Neural progenitor cell (in vitro differentiated cells): ENCODE measurements around the gene NEDD8. TPM values are rescaled to one million over a fixed set of nuclear protein-coding genes. Genes with fewer than 3 reads are reported as not detected.

ENCODE experiments used
- DNase-seq: peaks from one replicate; pipeline ENCODE4 v3.0.0-alpha.2; 2016; ENCODE audit warnings: low spot score
- H2AFZ ChIP-seq: fragments of 200-600 bp; sonication (generic); replicated peaks from 2 replicates; pipeline ENCODE4 v1.6.1; 2016; ENCODE audit warnings: antibody characterized with exemption
- H3F3A ChIP-seq: fragments of 200-600 bp; sonication (generic); 2 replicates; pipeline ENCODE4 v1.6.1; 2016; ENCODE audit warnings: antibody characterized with exemption, low read depth
- H3K27ac ChIP-seq: fragments of 200-600 bp; sonication (generic); 2 replicates; pipeline ENCODE4 v1.5.1; 2016; ENCODE audit warnings: mild to moderate bottlenecking
- H3K27me3 ChIP-seq: fragments of 200-600 bp; sonication (generic); 2 replicates; pipeline ENCODE4 v1.6.1; 2016; ENCODE audit warnings: mild to moderate bottlenecking, moderate library complexity
- H3K36me3 ChIP-seq: fragments of 200-600 bp; sonication (generic); 2 replicates; pipeline ENCODE4 v1.5.1; 2016
- H3K4me1 ChIP-seq: fragments of 200-600 bp; sonication (generic); 2 replicates; pipeline ENCODE4 v1.6.1; 2016; ENCODE audit warnings: mixed run types
- H3K4me2 ChIP-seq: fragments of 200-600 bp; sonication (generic); 2 replicates; pipeline ENCODE4 v1.6.1; 2016
- H3K4me3 ChIP-seq: fragments of 200-600 bp; sonication (generic); 2 replicates; pipeline ENCODE4 v1.5.1; 2016
- H3K79me2 ChIP-seq: fragments of 200-600 bp; sonication (generic); 2 replicates; pipeline ENCODE4 v1.6.1; 2016; ENCODE audit warnings: low read depth
- H3K9ac ChIP-seq: fragments of 200-600 bp; sonication (generic); 2 replicates; pipeline ENCODE4 v1.6.1; 2016
- H3K9me3 ChIP-seq: fragments of 200-600 bp; sonication (generic); 2 replicates; pipeline ENCODE4 v1.5.1; 2016; ENCODE audit warnings: low read depth
- H4K20me1 ChIP-seq: fragments of 200-600 bp; sonication (generic); 2 replicates; pipeline ENCODE4 v1.6.1; 2016; ENCODE audit warnings: low read depth
- H3K27ac Mint-ChIP-seq: 3 replicates; pipeline ENCODE4 v1.8.0; 2021; ENCODE audit warnings: mixed read lengths
- H3K27me3 Mint-ChIP-seq: 2 replicates; pipeline ENCODE4 v1.8.0; 2022; ENCODE audit warnings: low read depth, mild to moderate bottlenecking, inconsistent platforms, moderate library complexity, mixed read lengths; ENCODE audit not compliant: insufficient read depth
- H3K36me3 Mint-ChIP-seq: 3 replicates; pipeline ENCODE4 v1.8.0; 2021; ENCODE audit warnings: mixed read lengths
- H3K4me1 Mint-ChIP-seq: 3 replicates; pipeline ENCODE4 v1.8.0; 2021; ENCODE audit warnings: mixed read lengths
- H3K4me3 Mint-ChIP-seq: 3 replicates; pipeline ENCODE4 v1.8.0; 2021; ENCODE audit warnings: mild to moderate bottlenecking, moderate library complexity, mixed read lengths
- H3K9me3 Mint-ChIP-seq: 3 replicates; pipeline ENCODE4 v1.8.0; 2020; ENCODE audit warnings: mixed read lengths
- EZH2 ChIP-seq: fragments of 200-600 bp; sonication (generic); IDR thresholded peaks from 2 replicates; pipeline ENCODE4 v1.6.1; 2017; ENCODE audit warnings: antibody characterized with exemption, mild to moderate bottlenecking, moderate library complexity
- EZH2phosphoT487 ChIP-seq: fragments of 200-600 bp; sonication (generic); IDR thresholded peaks from 2 replicates; pipeline ENCODE4 v1.6.1; 2017; ENCODE audit warnings: antibody characterized with exemption
- total RNA-seq: library from RNA; depleted of rRNA; stranded (reverse); fragments of >200 nt; gene quantifications from 2 replicates; pipeline ENCODE4 v1.2.3, GENCODE V29; 2015; ENCODE audit warnings: low replicate concordance
- TF ChIP-seq, protein P1 (sequence below): fragments of 200-600 bp; sonication (generic); IDR thresholded peaks from 2 replicates; pipeline ENCODE4 v1.5.1; 2017; ENCODE audit warnings: antibody characterized with exemption, mild to moderate bottlenecking

The NEDD8 gene
- total RNA-seq, 1 donor from 2014 or later, result 220 TPM

DNA sequence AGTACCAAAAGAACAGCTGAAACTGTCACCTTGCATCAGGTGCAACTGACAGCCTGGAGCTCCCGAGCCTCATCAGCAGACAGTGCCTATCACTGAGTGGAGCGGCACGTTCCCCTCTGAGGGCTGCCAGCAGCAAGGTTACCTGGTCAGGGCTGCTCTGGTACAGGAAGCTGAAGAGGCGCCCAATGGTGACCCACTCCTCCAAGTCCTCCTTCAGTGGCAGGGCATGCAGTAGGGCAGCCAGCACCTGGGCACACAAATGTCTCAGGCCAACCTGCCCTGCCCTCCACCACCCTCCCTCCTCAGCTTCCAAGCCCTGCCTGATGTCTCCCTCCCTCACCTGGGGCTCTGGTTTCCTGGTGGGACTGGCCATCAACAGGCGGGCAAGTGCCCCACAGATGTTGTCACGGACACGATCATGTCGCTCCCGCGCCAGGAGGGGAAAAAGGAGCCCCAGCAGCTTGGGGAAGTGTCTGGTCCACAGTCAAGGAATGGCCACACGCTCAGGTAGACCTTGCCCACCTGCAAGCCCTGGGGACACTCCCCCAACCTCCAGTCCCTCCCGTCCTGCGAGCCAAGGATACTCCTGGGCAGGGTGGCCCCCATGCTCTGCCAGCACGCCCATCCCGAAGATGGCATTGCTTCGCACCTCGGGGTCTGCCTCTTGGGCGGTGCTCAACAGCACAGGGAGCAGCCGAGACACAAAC, 50.6 kb downstream of the NEDD8 start:
- Histone ChIP-seq H4K20me1 (peaks cover 14% of the 10 kb centered on the region), H3K4me1 (no peaks in the 10 kb centered on the region), H3K27me3 (no peaks in the 10 kb centered on the region), H3K4me3 (no peak overlapping the region), H3K4me2 (no peak overlapping the region), H3K36me3 (no peaks in the 10 kb centered on the region), H3K27ac (no peak overlapping the region), H3K9ac (no peak overlapping the region), H3K79me2 (no peaks in the 10 kb centered on the region), H3K9me3 (no peaks in the 10 kb centered on the region), H2AFZ (no peak overlapping the region), H3F3A (peaks cover 4% of the 10 kb centered on the region)
- H3K36me3 Mint-ChIP-seq, result peaks cover 22% of the 10 kb centered on the region
- no peaks in the 10 kb centered on the region for H3K9me3 Mint-ChIP-seq
- TF ChIP-seq EZH2, result no peak
- TF ChIP-seq, protein P1, sequence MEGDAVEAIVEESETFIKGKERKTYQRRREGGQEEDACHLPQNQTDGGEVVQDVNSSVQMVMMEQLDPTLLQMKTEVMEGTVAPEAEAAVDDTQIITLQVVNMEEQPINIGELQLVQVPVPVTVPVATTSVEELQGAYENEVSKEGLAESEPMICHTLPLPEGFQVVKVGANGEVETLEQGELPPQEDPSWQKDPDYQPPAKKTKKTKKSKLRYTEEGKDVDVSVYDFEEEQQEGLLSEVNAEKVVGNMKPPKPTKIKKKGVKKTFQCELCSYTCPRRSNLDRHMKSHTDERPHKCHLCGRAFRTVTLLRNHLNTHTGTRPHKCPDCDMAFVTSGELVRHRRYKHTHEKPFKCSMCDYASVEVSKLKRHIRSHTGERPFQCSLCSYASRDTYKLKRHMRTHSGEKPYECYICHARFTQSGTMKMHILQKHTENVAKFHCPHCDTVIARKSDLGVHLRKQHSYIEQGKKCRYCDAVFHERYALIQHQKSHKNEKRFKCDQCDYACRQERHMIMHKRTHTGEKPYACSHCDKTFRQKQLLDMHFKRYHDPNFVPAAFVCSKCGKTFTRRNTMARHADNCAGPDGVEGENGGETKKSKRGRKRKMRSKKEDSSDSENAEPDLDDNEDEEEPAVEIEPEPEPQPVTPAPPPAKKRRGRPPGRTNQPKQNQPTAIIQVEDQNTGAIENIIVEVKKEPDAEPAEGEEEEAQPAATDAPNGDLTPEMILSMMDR, result no peak
- TF ChIP-seq EZH2phosphoT487, result no peak
- no peak overlapping the region for H3K27ac Mint-ChIP-seq
- peaks cover 3% of the 10 kb centered on the region for H3K27me3 Mint-ChIP-seq
- DNase-seq, result no peak
- H3K4me1 Mint-ChIP-seq, result no peaks in the 10 kb centered on the region
- no peak overlapping the region for H3K4me3 Mint-ChIP-seq

DNA sequence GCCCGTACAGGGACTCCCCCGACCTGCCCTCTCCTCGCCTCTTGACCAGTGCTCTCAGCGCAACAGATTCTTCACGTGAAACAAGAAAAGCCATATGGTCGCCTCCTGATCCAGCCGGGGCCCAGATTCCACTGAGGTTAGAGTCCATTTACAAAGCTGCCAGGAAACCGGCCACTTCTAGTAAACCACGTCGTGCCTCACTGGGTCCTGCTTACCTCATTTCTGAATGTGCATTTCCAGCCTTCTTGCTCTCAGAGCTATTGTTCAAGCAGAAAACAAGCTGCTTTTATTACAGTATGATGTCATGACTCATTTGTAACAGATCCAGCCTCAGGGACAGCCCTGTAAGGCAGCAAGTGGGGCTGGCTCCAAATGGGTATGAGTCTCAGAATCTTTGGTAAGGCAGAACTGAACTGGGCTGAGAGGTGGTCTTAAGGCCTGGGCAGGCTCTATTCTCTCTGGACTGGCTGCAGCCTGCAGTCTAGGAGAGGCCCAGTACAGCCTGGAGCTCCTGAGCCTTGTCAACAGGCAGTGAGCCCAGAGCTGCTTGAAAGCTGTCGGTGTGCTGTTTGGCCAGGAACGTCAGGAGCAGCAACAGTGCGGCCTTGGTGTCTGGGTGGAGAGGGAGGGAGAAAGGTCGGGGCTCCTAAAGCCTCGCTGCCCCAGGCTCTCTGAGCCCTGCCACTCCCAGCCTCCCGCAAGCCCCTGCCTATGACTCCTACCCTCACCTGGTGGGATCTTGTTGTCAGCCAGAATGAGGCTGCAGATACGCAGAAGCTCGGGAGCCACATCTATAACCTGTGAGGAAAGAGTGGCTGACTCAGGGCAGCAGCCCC, 52.0 kb downstream of the NEDD8 start:
- no peaks in the 10 kb centered on the region for H3K4me1 ChIP-seq
- Mint-ChIP-seq H3K4me1 (no peaks in the 10 kb centered on the region), H3K27ac (no peak overlapping the region), H3K27me3 (peaks cover 3% of the 10 kb centered on the region), H3K36me3 (peaks cover 21% of the 10 kb centered on the region), H3K4me3 (peak overlapping the region; percentile 4), H3K9me3 (no peaks in the 10 kb centered on the region)
- peaks cover 14% of the 10 kb centered on the region for H4K20me1 ChIP-seq
- no peak for DNase-seq
- H3K27ac ChIP-seq, result no peak overlapping the region
- no peak overlapping the region for H3K4me3 ChIP-seq
- H3K9ac ChIP-seq, result no peak overlapping the region
- TF ChIP-seq EZH2 (no peak), EZH2phosphoT487 (no peak)
- TF ChIP-seq, protein P1, result no peak
- no peaks in the 10 kb centered on the region for H3K36me3 ChIP-seq
- H3K9me3 ChIP-seq, result no peaks in the 10 kb centered on the region
- no peak overlapping the region for H3K4me2 ChIP-seq
- no peaks in the 10 kb centered on the region for H3K27me3 ChIP-seq
- no peaks in the 10 kb centered on the region for H3K79me2 ChIP-seq
- H3F3A ChIP-seq, result peaks cover 7% of the 10 kb centered on the region
- H2AFZ ChIP-seq, result no peak overlapping the region

DNA sequence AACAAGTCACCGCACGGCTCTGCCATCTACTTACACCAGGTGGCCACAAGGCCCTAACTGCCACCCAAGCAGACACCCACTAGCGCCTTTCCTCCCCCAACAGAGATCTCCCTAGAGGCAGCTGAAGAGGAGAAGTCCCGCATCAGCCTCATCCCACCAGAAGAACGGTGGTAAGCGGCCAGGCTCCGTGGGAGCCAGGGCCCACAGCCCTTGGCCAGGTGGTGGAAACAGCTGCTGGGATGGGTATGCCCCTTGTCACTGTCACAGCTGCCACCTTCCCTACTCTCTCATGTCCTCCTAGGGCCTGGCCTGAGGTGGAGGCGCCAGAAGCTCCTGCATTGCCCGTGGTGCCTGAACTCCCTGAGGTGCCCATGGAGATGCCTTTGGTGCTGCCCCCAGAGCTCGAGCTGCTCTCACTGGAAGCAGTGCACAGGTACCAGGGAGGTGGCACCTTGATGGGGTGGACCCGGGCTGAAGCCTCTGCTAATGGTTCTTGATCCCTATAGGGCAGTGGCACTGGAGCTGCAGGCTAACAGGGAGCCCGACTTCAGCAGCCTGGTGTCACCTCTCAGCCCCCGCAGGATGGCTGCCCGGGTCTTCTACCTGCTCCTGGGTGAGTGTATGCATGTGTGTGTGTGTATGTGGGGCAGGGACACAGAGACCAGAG, 52.7 kb downstream of the NEDD8 start:
- H2AFZ ChIP-seq, result no peak overlapping the region
- peaks cover 14% of the 10 kb centered on the region for H4K20me1 ChIP-seq
- H3K4me3 ChIP-seq, result no peak overlapping the region
- H3K9me3 ChIP-seq, result no peaks in the 10 kb centered on the region
- no peaks in the 10 kb centered on the region for H3K79me2 ChIP-seq
- Mint-ChIP-seq H3K27ac (peak overlapping the region; percentile 79), H3K27me3 (peaks cover 3% of the 10 kb centered on the region), H3K4me3 (no peak overlapping the region), H3K4me1 (peaks cover 3% of the 10 kb centered on the region), H3K9me3 (no peaks in the 10 kb centered on the region), H3K36me3 (peaks cover 20% of the 10 kb centered on the region)
- H3K36me3 ChIP-seq, result no peaks in the 10 kb centered on the region
- H3K27me3 ChIP-seq, result no peaks in the 10 kb centered on the region
- no peaks in the 10 kb centered on the region for H3K4me1 ChIP-seq
- no peak overlapping the region for H3K9ac ChIP-seq
- no peak for TF ChIP-seq EZH2phosphoT487
- TF ChIP-seq EZH2, result no peak
- TF ChIP-seq, protein P1, result no peak
- no peak overlapping the region for H3K4me2 ChIP-seq
- no peak overlapping the region for H3K27ac ChIP-seq
- peaks cover 7% of the 10 kb centered on the region for H3F3A ChIP-seq
- no peak for DNase-seq
